ENCODE measurements around the gene GPR156.

- TF ChIP-seq POLR2A (IDR thresholded peaks at IDR 0.05; ENCODE audit: borderline replicate concordance, extremely low read depth, insufficient read depth, insufficient read length), result no peak
- TF ChIP-seq POLR2AphosphoS5 (IDR thresholded peaks at IDR 0.05; ENCODE audit: low read depth, low read length), result no peak
- TF ChIP-seq EGR1 (IDR thresholded peaks at IDR 0.05; ENCODE audit: low read depth), result no peak
- TF ChIP-seq CTCF (IDR thresholded peaks at IDR 0.05 in 2 of 3, conservative IDR thresholded peaks at IDR 0.05 in 1 of 3; ENCODE audit: borderline replicate concordance in 1 of 3, insufficient read depth in 1 of 3, low read depth in 2 of 3, low read length in 2 of 3), result no peak
- TF ChIP-seq, protein P1, sequence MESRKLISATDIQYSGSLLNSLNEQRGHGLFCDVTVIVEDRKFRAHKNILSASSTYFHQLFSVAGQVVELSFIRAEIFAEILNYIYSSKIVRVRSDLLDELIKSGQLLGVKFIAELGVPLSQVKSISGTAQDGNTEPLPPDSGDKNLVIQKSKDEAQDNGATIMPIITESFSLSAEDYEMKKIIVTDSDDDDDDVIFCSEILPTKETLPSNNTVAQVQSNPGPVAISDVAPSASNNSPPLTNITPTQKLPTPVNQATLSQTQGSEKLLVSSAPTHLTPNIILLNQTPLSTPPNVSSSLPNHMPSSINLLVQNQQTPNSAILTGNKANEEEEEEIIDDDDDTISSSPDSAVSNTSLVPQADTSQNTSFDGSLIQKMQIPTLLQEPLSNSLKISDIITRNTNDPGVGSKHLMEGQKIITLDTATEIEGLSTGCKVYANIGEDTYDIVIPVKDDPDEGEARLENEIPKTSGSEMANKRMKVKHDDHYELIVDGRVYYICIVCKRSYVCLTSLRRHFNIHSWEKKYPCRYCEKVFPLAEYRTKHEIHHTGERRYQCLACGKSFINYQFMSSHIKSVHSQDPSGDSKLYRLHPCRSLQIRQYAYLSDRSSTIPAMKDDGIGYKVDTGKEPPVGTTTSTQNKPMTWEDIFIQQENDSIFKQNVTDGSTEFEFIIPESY (IDR thresholded peaks at IDR 0.05; ENCODE audit: extremely low read depth, insufficient replicate concordance, low read length), result no peak
- TF ChIP-seq ELF1 (IDR thresholded peaks at IDR 0.05; ENCODE audit: borderline replicate concordance, low read depth), result no peak
- TF ChIP-seq SP1 (IDR thresholded peaks at IDR 0.05; ENCODE audit: low read depth), result no peak
- TF ChIP-seq RAD21 (IDR thresholded peaks at IDR 0.05; ENCODE audit: low read depth), result no peak
- no peak for TF ChIP-seq JUND (IDR thresholded peaks at IDR 0.05)
- no peak for TF ChIP-seq EZH2phosphoT487 (IDR thresholded peaks at IDR 0.05; ENCODE audit: borderline replicate concordance)
- no peak for TF ChIP-seq EZH2 (IDR thresholded peaks at IDR 0.05)
- TF ChIP-seq FOSL1 (IDR thresholded peaks at IDR 0.05; ENCODE audit: low read depth), result no peak
- TF ChIP-seq, protein P2, sequence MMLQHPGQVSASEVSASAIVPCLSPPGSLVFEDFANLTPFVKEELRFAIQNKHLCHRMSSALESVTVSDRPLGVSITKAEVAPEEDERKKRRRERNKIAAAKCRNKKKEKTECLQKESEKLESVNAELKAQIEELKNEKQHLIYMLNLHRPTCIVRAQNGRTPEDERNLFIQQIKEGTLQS (IDR thresholded peaks at IDR 0.05), result no peak
Observed at GRCh38 chr3:120140098-120140742, 144.8 kb downstream of the GPR156 start.
